ENCODE data around the gene ADAMTS2.

Gene ADAMTS2

GRCh38 chr5:179273073-179273435 lies 72.2 kb downstream of the ADAMTS2 start:
- H3K4ac ChIP-seq (ENCODE audit: low read depth in 1 of 2, low read length in 2 of 2): peak overlapping the region; percentile 47 to 71
- H3K79me1 ChIP-seq (replicated peaks; ENCODE audit: low read length, poor library complexity, severe bottlenecking): no peaks in the 10 kb centered on the region
- no peak overlapping the region for H2AFZ ChIP-seq (ENCODE audit: low read depth, low read length)
- H3K4me1 ChIP-seq (ENCODE audit: control insufficient read depth, insufficient read depth, low read depth, low read length): peaks cover 19% of the 10 kb centered on the region
- peak overlapping the region; percentile 86 for H3K9ac ChIP-seq (ENCODE audit: low read length)
- 82% methylated on average over 7 of the region's 7 CpGs for WGBS
- H3K27ac ChIP-seq (ENCODE audit: low read length, poor library complexity, severe bottlenecking): no peak overlapping the region
- H4K8ac ChIP-seq (ENCODE audit: low read length): peak overlapping the region; percentile 79
- no peaks in the 10 kb centered on the region for H3K27me3 ChIP-seq (ENCODE audit: control insufficient read depth in 1 of 2, insufficient read depth in 1 of 2, low read length in 2 of 2)
- peak overlapping the region in 1 of 2 experiments; percentile 57 for H3K14ac ChIP-seq (ENCODE audit: low read length in 2 of 2)
- H3K36me3 ChIP-seq (ENCODE audit: control insufficient read depth in 1 of 2, insufficient read depth in 2 of 2, low read depth in 1 of 2, low read length in 2 of 2): peaks cover 0 to 14% of the 10 kb centered on the region in 2 experiments
- H2BK120ac ChIP-seq (ENCODE audit: low read depth, low read length): peak overlapping the region; percentile 78
- no peak overlapping the region for H2AK5ac ChIP-seq (ENCODE audit: low read length, severe bottlenecking)
- H3K23ac ChIP-seq (ENCODE audit: low read length in 2 of 2): no peak overlapping the region
- H2BK12ac ChIP-seq (ENCODE audit: low read length in 2 of 2): peak overlapping the region; percentile 49 to 95
- no peaks in the 10 kb centered on the region for H3K9me3 ChIP-seq (ENCODE audit: control insufficient read depth, low read length)
- H3K4me3 ChIP-seq (ENCODE audit: insufficient read depth in 1 of 2, low read depth in 1 of 2, low read length in 2 of 2): peak overlapping the region in 1 of 2 experiments; percentile 46
- no peak overlapping the region for H3K4me2 ChIP-seq (ENCODE audit: low read length, poor library complexity, severe bottlenecking)
- no peak overlapping the region for H2BK5ac ChIP-seq (ENCODE audit: low read depth, low read length, poor library complexity, severe bottlenecking)
- peak overlapping the region; percentile 16 to 23 for H3K18ac ChIP-seq (ENCODE audit: low read depth in 1 of 2, low read length in 2 of 2)
- peak overlapping the region; percentile 82 for H2BK15ac ChIP-seq (ENCODE audit: low read depth, poor library complexity, severe bottlenecking)
- peak overlapping the region; percentile 64 for H4K91ac ChIP-seq (ENCODE audit: low read length)
- no peak for DNase-seq

GRCh38 chr5:179272326-179273072 lies 72.8 kb downstream of the ADAMTS2 start:
- Histone ChIP-seq H2BK15ac (ENCODE audit: low read depth, poor library complexity, severe bottlenecking) (peak overlapping the region; percentile 60), H2BK5ac (ENCODE audit: low read depth, low read length, poor library complexity, severe bottlenecking) (no peak overlapping the region), H3K4me3 (ENCODE audit: insufficient read depth in 1 of 2, low read depth in 1 of 2, low read length in 2 of 2) (peak overlapping the region in 1 of 2 experiments; percentile 46), H3K4me2 (ENCODE audit: low read length, poor library complexity, severe bottlenecking) (no peak overlapping the region), H2AK5ac (ENCODE audit: low read length, severe bottlenecking) (no peak overlapping the region), H3K4ac (ENCODE audit: low read depth in 1 of 2, low read length in 2 of 2) (peak overlapping the region; percentile 7 to 71), H4K8ac (ENCODE audit: low read length) (peak overlapping the region; percentile 43), H3K36me3 (ENCODE audit: control insufficient read depth in 1 of 2, insufficient read depth in 2 of 2, low read depth in 1 of 2, low read length in 2 of 2) (peaks cover 0 to 14% of the 10 kb centered on the region in 2 experiments), H3K79me1 (replicated peaks; ENCODE audit: low read length, poor library complexity, severe bottlenecking) (no peaks in the 10 kb centered on the region), H4K91ac (ENCODE audit: low read length) (peak overlapping the region; percentile 64), H3K14ac (ENCODE audit: low read length in 2 of 2) (peak overlapping the region in 1 of 2 experiments; percentile 57), H3K27ac (ENCODE audit: low read length, poor library complexity, severe bottlenecking) (no peak overlapping the region), H3K9ac (ENCODE audit: low read length) (peak overlapping the region; percentile 86), H3K4me1 (ENCODE audit: control insufficient read depth, insufficient read depth, low read depth, low read length) (peaks cover 19% of the 10 kb centered on the region), H2AFZ (ENCODE audit: low read depth, low read length) (no peak overlapping the region), H2BK120ac (ENCODE audit: low read depth, low read length) (peak overlapping the region; percentile 78), H2BK12ac (ENCODE audit: low read length in 2 of 2) (peak overlapping the region; percentile 49 to 95), H3K27me3 (ENCODE audit: control insufficient read depth in 1 of 2, insufficient read depth in 1 of 2, low read length in 2 of 2) (no peaks in the 10 kb centered on the region), H3K9me3 (ENCODE audit: control insufficient read depth, low read length) (no peaks in the 10 kb centered on the region), H3K23ac (ENCODE audit: low read length in 2 of 2) (no peak overlapping the region), H3K18ac (ENCODE audit: low read depth in 1 of 2, low read length in 2 of 2) (peak overlapping the region; percentile 42 to 59)
- WGBS: 96% methylated on average over 19 of the region's 19 CpGs
- no peak for DNase-seq

GRCh38 chr5:179271821-179272325 lies 73.4 kb downstream of the ADAMTS2 start:
- DNase-seq: no peak
- Histone ChIP-seq H4K8ac (ENCODE audit: low read length) (no peak overlapping the region), H3K79me1 (replicated peaks; ENCODE audit: low read length, poor library complexity, severe bottlenecking) (no peaks in the 10 kb centered on the region), H3K36me3 (ENCODE audit: control insufficient read depth in 1 of 2, insufficient read depth in 2 of 2, low read depth in 1 of 2, low read length in 2 of 2) (peaks cover 0 to 14% of the 10 kb centered on the region in 2 experiments), H3K14ac (ENCODE audit: low read length in 2 of 2) (peak overlapping the region in 1 of 2 experiments; percentile 12), H3K4me2 (ENCODE audit: low read length, poor library complexity, severe bottlenecking) (no peak overlapping the region), H2BK12ac (ENCODE audit: low read length in 2 of 2) (peak overlapping the region in 1 of 2 experiments; percentile 76), H2BK120ac (ENCODE audit: low read depth, low read length) (peak overlapping the region; percentile 29), H3K27me3 (ENCODE audit: control insufficient read depth in 1 of 2, insufficient read depth in 1 of 2, low read length in 2 of 2) (no peaks in the 10 kb centered on the region), H2BK15ac (ENCODE audit: low read depth, poor library complexity, severe bottlenecking) (no peak overlapping the region), H4K91ac (ENCODE audit: low read length) (peak overlapping the region; percentile 71), H3K9ac (ENCODE audit: low read length) (peak overlapping the region; percentile 86), H2BK5ac (ENCODE audit: low read depth, low read length, poor library complexity, severe bottlenecking) (no peak overlapping the region), H2AK5ac (ENCODE audit: low read length, severe bottlenecking) (no peak overlapping the region), H3K4ac (ENCODE audit: low read depth in 1 of 2, low read length in 2 of 2) (peak overlapping the region; percentile 9 to 26), H3K4me1 (ENCODE audit: control insufficient read depth, insufficient read depth, low read depth, low read length) (peaks cover 24% of the 10 kb centered on the region), H3K18ac (ENCODE audit: low read depth in 1 of 2, low read length in 2 of 2) (peak overlapping the region; percentile 59 to 65), H3K27ac (ENCODE audit: low read length, poor library complexity, severe bottlenecking) (no peak overlapping the region), H3K23ac (ENCODE audit: low read length in 2 of 2) (no peak overlapping the region), H3K4me3 (ENCODE audit: insufficient read depth in 1 of 2, low read depth in 1 of 2, low read length in 2 of 2) (no peak overlapping the region), H2AFZ (ENCODE audit: low read depth, low read length) (no peak overlapping the region), H3K9me3 (ENCODE audit: control insufficient read depth, low read length) (no peaks in the 10 kb centered on the region)
- 89% methylated on average over 12 of the region's 13 CpGs for WGBS

GRCh38 chr5:179271428-179271734 lies 73.9 kb downstream of the ADAMTS2 start:
- no peak overlapping the region for H2BK12ac ChIP-seq (ENCODE audit: low read length in 2 of 2)
- H3K27me3 ChIP-seq (ENCODE audit: control insufficient read depth in 1 of 2, insufficient read depth in 1 of 2, low read length in 2 of 2): no peaks in the 10 kb centered on the region
- no peak overlapping the region for H3K27ac ChIP-seq (ENCODE audit: low read length, poor library complexity, severe bottlenecking)
- WGBS: 90% methylated on average over 8 of the region's 8 CpGs
- H3K4me2 ChIP-seq (ENCODE audit: low read length, poor library complexity, severe bottlenecking): no peak overlapping the region
- peak overlapping the region in 1 of 2 experiments; percentile 83 for H3K18ac ChIP-seq (ENCODE audit: low read depth in 1 of 2, low read length in 2 of 2)
- H2BK120ac ChIP-seq (ENCODE audit: low read depth, low read length): no peak overlapping the region
- DNase-seq: no peak
- H3K23ac ChIP-seq (ENCODE audit: low read length in 2 of 2): no peak overlapping the region
- peaks cover 0 to 14% of the 10 kb centered on the region in 2 experiments for H3K36me3 ChIP-seq (ENCODE audit: control insufficient read depth in 1 of 2, insufficient read depth in 2 of 2, low read depth in 1 of 2, low read length in 2 of 2)
- H3K4me1 ChIP-seq (ENCODE audit: control insufficient read depth, insufficient read depth, low read depth, low read length): peaks cover 24% of the 10 kb centered on the region
- H3K14ac ChIP-seq (ENCODE audit: low read length in 2 of 2): no peak overlapping the region
- no peak overlapping the region for H2BK5ac ChIP-seq (ENCODE audit: low read depth, low read length, poor library complexity, severe bottlenecking)
- peak overlapping the region; percentile 33 for H4K8ac ChIP-seq (ENCODE audit: low read length)
- no peak overlapping the region for H3K4ac ChIP-seq (ENCODE audit: low read depth in 1 of 2, low read length in 2 of 2)
- no peak overlapping the region for H2BK15ac ChIP-seq (ENCODE audit: low read depth, poor library complexity, severe bottlenecking)
- no peak overlapping the region for H2AK5ac ChIP-seq (ENCODE audit: low read length, severe bottlenecking)
- H3K9ac ChIP-seq (ENCODE audit: low read length): peak overlapping the region; percentile 78
- H4K91ac ChIP-seq (ENCODE audit: low read length): peak overlapping the region; percentile 2
- no peak overlapping the region for H3K4me3 ChIP-seq (ENCODE audit: insufficient read depth in 1 of 2, low read depth in 1 of 2, low read length in 2 of 2)
- H2AFZ ChIP-seq (ENCODE audit: low read depth, low read length): no peak overlapping the region
- no peaks in the 10 kb centered on the region for H3K79me1 ChIP-seq (replicated peaks; ENCODE audit: low read length, poor library complexity, severe bottlenecking)
- H3K9me3 ChIP-seq (ENCODE audit: control insufficient read depth, low read length): no peaks in the 10 kb centered on the region
